Measurements from ENCODE around the gene CMTR1. TPM values are rescaled to one million over a fixed set of nuclear protein-coding genes. Genes with fewer than 3 reads are reported as not detected.

Gene CMTR1
- total and polyA plus RNA-seq, 2 of the 13 experiments (the other 11 are each of a cell fraction or from before 2014, with no cell fraction given) = 19.7 to 55.2 TPM

- TF ChIP-seq ZHX2 (IDR thresholded peaks at IDR 0.05; ENCODE audit: low read depth) (peak; percentile 95), ZHX2 (CRISPR knock-in tag; IDR thresholded peaks at IDR 0.05; ENCODE audit: borderline replicate concordance) (no peak), HNRNPK (IDR thresholded peaks at IDR 0.05; ENCODE audit: low read depth, low read length, poor library complexity, severe bottlenecking) (peak; percentile 93), ZNF746 (CRISPR knock-in tag; IDR thresholded peaks at IDR 0.05) (0 out of 2 replicates have a peak, but pooled peaks have one; percentile 35), ZNF792 (CRISPR knock-in tag; IDR thresholded peaks at IDR 0.05) (peak; percentile 71; the same call in 1 of the 2 replicates), ZBTB44 (CRISPR knock-in tag; IDR thresholded peaks at IDR 0.05) (no peak), ZNF354B (CRISPR knock-in tag; IDR thresholded peaks at IDR 0.05) (peak; percentile 69; the same call in 1 of the 2 replicates), ISX (CRISPR knock-in tag; conservative IDR thresholded peaks at IDR 0.05) (no peak), SALL2 (CRISPR knock-in tag; IDR thresholded peaks at IDR 0.05) (no peak), TCF7 (IDR thresholded peaks at IDR 0.05; ENCODE audit: low read depth) (no peak), RBM39 (IDR thresholded peaks at IDR 0.05; ENCODE audit: low read depth, low read length, poor library complexity, severe bottlenecking) (peak; percentile 72), GABPB1 (CRISPR knock-in tag; IDR thresholded peaks at IDR 0.05) (peak; percentile 92), HDAC2 (CRISPR knock-in tag; IDR thresholded peaks at IDR 0.05) (peak; percentile 68), ZNF766 (CRISPR knock-in tag; IDR thresholded peaks at IDR 0.05; ENCODE audit: borderline replicate concordance) (no peak), CREB1 (IDR thresholded peaks at IDR 0.05) (peak; percentile 100), CREB1 (CRISPR knock-in tag; IDR thresholded peaks at IDR 0.05) (peak; percentile 98), NONO (IDR thresholded peaks at IDR 0.05) (no peak), NONO (CRISPR knock-in tag; conservative IDR thresholded peaks at IDR 0.05) (peak; percentile 91), ZNF468 (CRISPR knock-in tag; IDR thresholded peaks at IDR 0.05) (no peak), PCBP2 (optimal IDR thresholded peaks at IDR 0.05; ENCODE audit: low read depth, low read length, poor library complexity, severe bottlenecking) (no peak), ZNF235 (CRISPR knock-in tag; IDR thresholded peaks at IDR 0.05; ENCODE audit: borderline replicate concordance) (0 out of 2 replicates have a peak, but pooled peaks have one; percentile 57), NFIB (CRISPR knock-in tag; IDR thresholded peaks at IDR 0.05; ENCODE audit: borderline replicate concordance) (no peak), PLSCR1 (CRISPR knock-in tag; IDR thresholded peaks at IDR 0.05; ENCODE audit: borderline replicate concordance) (no peak)
Observed at GRCh38 chr6:37432916-37433656, at the start of gene CMTR1 (continued).

All from HepG2 (cell line).